Esophagus muscularis mucosa (tissue), 4 donors: ENCODE results near the gene CHRNA4. TPM values are rescaled to one million over a fixed set of nuclear protein-coding genes. Genes with fewer than 3 reads are reported as not detected.

Experiments
- DNase-seq: peaks from one replicate; pipeline ENCODE4 v3.0.0-alpha.2; 2017; ENCODE audit errors: extremely low spot score
- H3K27ac ChIP-seq, 4 donors: fragments of 200-600 bp; sonication (generic); replicated peaks in 1 of 4; 1 replicate in 3 of 4; 2 replicates in 1 of 4; pipeline ENCODE4 v1.5.1; 2016 to 2019; ENCODE audit warnings: mild to moderate bottlenecking in 1 of 4
- H3K27me3 ChIP-seq, 4 donors: fragments of 200-600 bp; sonication (generic); one replicate each; pipeline versions ENCODE4 v1.5.1 to v1.6.0; 2016 to 2019
- H3K36me3 ChIP-seq, 4 donors: fragments of 200-600 bp; sonication (generic); one replicate each; pipeline ENCODE4 v1.5.1; 2016 to 2019
- H3K4me1 ChIP-seq, 4 donors: fragments of 200-600 bp; sonication (generic); one replicate each; pipeline ENCODE4 v1.5.1; 2016 to 2019
- H3K4me3 ChIP-seq, 4 donors: fragments of 200-600 bp; sonication (generic); 1 replicate in 2 of 4; 2 replicates in 2 of 4; pipeline ENCODE4 v1.5.1; 2016 to 2019; ENCODE audit warnings: mild to moderate bottlenecking in 4 of 4, moderate library complexity in 1 of 4
- H3K9me3 ChIP-seq, 4 donors: fragments of 200-600 bp; sonication (generic); 1 replicate in 3 of 4; 2 replicates in 1 of 4; pipeline ENCODE4 v1.5.1; 2016 to 2019
- CTCF ChIP-seq, 3 experiments: fragments of 200-600 bp in 2 of 3; fragments of 450-650 bp in 1 of 3; sonication (generic) in 2 of 3; IDR thresholded peaks; one replicate each; pipeline ENCODE4 v1.5.1; 2017 to 2019; ENCODE audit warnings: antibody characterized with exemption in 3 of 3, mild to moderate bottlenecking in 2 of 3, moderate library complexity in 1 of 3
- EP300 ChIP-seq: sonication (generic); formaldehyde crosslinking; IDR thresholded peaks from one replicate; pipeline ENCODE4 v1.6.1; 2017; ENCODE audit warnings: antibody characterized with exemption
- POLR2A ChIP-seq: fragments of 450-650 bp; IDR thresholded peaks from one replicate; pipeline ENCODE4 v1.6.1; 2017; ENCODE audit warnings: antibody characterized with exemption, moderate library complexity, mild to moderate bottlenecking, low read depth
- POLR2AphosphoS5 ChIP-seq, 2 donors: sonication (generic); formaldehyde crosslinking; IDR thresholded peaks; one replicate each; pipeline ENCODE4 v1.6.1; 2017; ENCODE audit warnings: antibody characterized with exemption in 2 of 2
- WGBS: methylation state at CpG from one replicate; pipeline ENCODE4 v1.1.5; 2018; 5-methylcytosine and 5-hydroxymethylcytosine counted together
- intact Hi-C: fragments of 100-400 bp; cut with DNase I; formaldehyde crosslinking; loops from one replicate; pipeline ENCODE4 v1.15.1; 2023
- total RNA-seq, 4 donors: library from RNA; depleted of rRNA; stranded (reverse); fragments of >200 nt; gene quantifications; one replicate each; pipeline versions ENCODE4 v1.1.0 to v1.2.1, GENCODE V29; 2016

The CHRNA4 gene
- total RNA-seq, 4 donors from 2014 or later, result not detected

GRCh38 chr20:63333241-63333836, 27.8 kb downstream of the CHRNA4 start:
- no peak overlapping the region for H3K27ac ChIP-seq
- H3K4me3 ChIP-seq, result no peak overlapping the region
- peaks cover 0 to 97% (median 3%) of the 10 kb centered on the region in 4 donors for H3K27me3 ChIP-seq
- intact Hi-C loops, result no loop called here
- WGBS, result 82% methylated on average over 11 of the region's 19 CpGs
- no peak for DNase-seq
- TF ChIP-seq POLR2AphosphoS5 (IDR thresholded peaks at IDR 0.05), result no peak
- TF ChIP-seq EP300, result no peak
- no peak for TF ChIP-seq POLR2A
- no peak for TF ChIP-seq CTCF (IDR thresholded peaks at IDR 0.05)
- H3K4me1 ChIP-seq, result no peaks in the 10 kb centered on the region
- H3K9me3 ChIP-seq, result peaks cover 0 to 7% (median 0%) of the 10 kb centered on the region in 4 donors
- no peaks in the 10 kb centered on the region for H3K36me3 ChIP-seq

- H3K36me3 ChIP-seq, result no peaks in the 10 kb centered on the region
- H3K4me1 ChIP-seq, result no peaks in the 10 kb centered on the region
- 71% methylated on average over 13 of the region's 22 CpGs for WGBS
- H3K4me3 ChIP-seq, result no peak overlapping the region
- H3K9me3 ChIP-seq, result peaks cover 0 to 7% (median 0%) of the 10 kb centered on the region in 4 donors
- no peak for DNase-seq
- intact Hi-C loops, result no loop called here
- TF ChIP-seq CTCF (IDR thresholded peaks at IDR 0.05) (no peak), EP300 (no peak), POLR2AphosphoS5 (IDR thresholded peaks at IDR 0.05) (no peak), POLR2A (no peak)
- H3K27ac ChIP-seq, result no peak overlapping the region
- H3K27me3 ChIP-seq, result peaks cover 0 to 96% (median 2%) of the 10 kb centered on the region in 4 donors
Measured at GRCh38 chr20:63332488-63333240, 28.5 kb downstream of the CHRNA4 start.

- Histone ChIP-seq H3K4me1 (no peaks in the 10 kb centered on the region), H3K4me3 (no peak overlapping the region), H3K27me3 (peaks cover 0 to 98% (median 0%) of the 10 kb centered on the region in 4 donors)
Measured at GRCh38 chr20:63331741-63332400, 29.3 kb downstream of the CHRNA4 start.

GRCh38 chr20:63330940-63331339, 30.2 kb downstream of the CHRNA4 start:
- DNase-seq, result no peak
- H3K27ac ChIP-seq, result no peak overlapping the region
- intact Hi-C loops, result no loop called here
- H3K36me3 ChIP-seq, result no peaks in the 10 kb centered on the region
- TF ChIP-seq EP300, result no peak
- no peak for TF ChIP-seq CTCF (IDR thresholded peaks at IDR 0.05)
- TF ChIP-seq POLR2AphosphoS5 (IDR thresholded peaks at IDR 0.05), result no peak
- no peak for TF ChIP-seq POLR2A
- H3K4me1 ChIP-seq, result no peaks in the 10 kb centered on the region
- no peak overlapping the region for H3K4me3 ChIP-seq
- 78% methylated on average over 8 of the region's 13 CpGs for WGBS
- H3K9me3 ChIP-seq, result peaks cover 0 to 7% (median 0%) of the 10 kb centered on the region in 4 donors
- H3K27me3 ChIP-seq, result peaks cover 0 to 96% (median 0%) of the 10 kb centered on the region in 4 donors

More at GRCh38 chr20:63331741-63332400, 29.3 kb downstream of the CHRNA4 start:
- H3K27ac ChIP-seq, result no peak overlapping the region
- DNase-seq, result no peak
- no peaks in the 10 kb centered on the region for H3K36me3 ChIP-seq
- intact Hi-C loops, result no loop called here
- TF ChIP-seq POLR2AphosphoS5 (IDR thresholded peaks at IDR 0.05), result no peak
- TF ChIP-seq EP300, result no peak
- no peak for TF ChIP-seq CTCF (IDR thresholded peaks at IDR 0.05)
- TF ChIP-seq POLR2A, result no peak
- 92% methylated on average over 8 of the region's 8 CpGs for WGBS
- peaks cover 0 to 7% (median 0%) of the 10 kb centered on the region in 4 donors for H3K9me3 ChIP-seq
